Suppressor macrophage treated with lipopolysaccharide for 1 hour (primary cell): ENCODE data around the gene ADGRB3.

Source experiments
- DNase-seq, 3 donors: peaks; one replicate each; pipeline ENCODE4 v3.0.0-alpha.2; 2020 to 2022

ADGRB3 gene

DNA sequence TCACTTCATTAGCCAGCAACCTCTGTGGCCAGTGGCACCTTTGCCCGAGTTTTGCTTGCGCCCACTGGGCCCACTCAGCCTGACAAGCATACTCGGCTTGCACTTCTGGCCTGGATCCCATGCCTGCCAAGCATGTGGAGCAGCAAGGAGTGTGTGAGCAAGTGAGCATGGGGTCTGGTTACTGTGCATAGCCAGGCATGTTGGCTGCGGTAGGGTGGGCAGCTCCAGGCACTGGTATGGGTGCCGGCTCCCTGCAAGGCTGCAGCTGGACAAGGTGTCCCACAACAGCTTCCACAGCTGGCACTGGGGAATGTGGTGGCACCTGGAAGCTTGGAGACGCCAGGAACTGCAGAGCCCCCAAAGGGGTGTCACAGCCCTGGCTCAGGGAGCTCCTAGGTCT lies 510.0 kb downstream of the ADGRB3 start:
- no peak for DNase-seq

GRCh38 chr6:69146385-69146784 lies 511.3 kb downstream of the ADGRB3 start:
- DNase-seq: no peak

DNA sequence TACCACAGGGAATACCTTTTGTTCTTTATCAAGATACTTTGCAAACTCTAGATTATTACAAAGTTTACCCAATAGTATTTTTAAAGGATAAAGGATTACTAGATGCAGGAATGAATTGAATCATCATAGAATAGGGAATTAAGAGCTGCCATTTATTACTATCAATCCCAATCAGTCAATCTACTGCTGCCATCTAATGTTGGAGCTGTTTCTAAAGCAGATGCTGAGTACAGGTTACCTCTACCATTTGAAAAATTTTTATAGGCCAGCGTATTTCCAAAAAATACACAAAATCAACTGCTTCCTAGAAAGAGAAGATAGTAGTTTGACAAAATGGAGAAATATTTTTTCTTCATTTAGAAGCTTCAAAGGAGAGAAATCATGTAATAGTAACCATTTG lies 520.4 kb downstream of the ADGRB3 start:
- DNase-seq: no peak

- DNase-seq: no peak
Observed at GRCh38 chr6:69162811-69163210, 527.7 kb downstream of the ADGRB3 start.

- DNase-seq: no peak
Observed at GRCh38 chr6:69164564-69165229, 529.6 kb downstream of the ADGRB3 start.

GRCh38 chr6:69179681-69180080 lies 544.6 kb downstream of the ADGRB3 start:
- DNase-seq: no peak

DNA sequence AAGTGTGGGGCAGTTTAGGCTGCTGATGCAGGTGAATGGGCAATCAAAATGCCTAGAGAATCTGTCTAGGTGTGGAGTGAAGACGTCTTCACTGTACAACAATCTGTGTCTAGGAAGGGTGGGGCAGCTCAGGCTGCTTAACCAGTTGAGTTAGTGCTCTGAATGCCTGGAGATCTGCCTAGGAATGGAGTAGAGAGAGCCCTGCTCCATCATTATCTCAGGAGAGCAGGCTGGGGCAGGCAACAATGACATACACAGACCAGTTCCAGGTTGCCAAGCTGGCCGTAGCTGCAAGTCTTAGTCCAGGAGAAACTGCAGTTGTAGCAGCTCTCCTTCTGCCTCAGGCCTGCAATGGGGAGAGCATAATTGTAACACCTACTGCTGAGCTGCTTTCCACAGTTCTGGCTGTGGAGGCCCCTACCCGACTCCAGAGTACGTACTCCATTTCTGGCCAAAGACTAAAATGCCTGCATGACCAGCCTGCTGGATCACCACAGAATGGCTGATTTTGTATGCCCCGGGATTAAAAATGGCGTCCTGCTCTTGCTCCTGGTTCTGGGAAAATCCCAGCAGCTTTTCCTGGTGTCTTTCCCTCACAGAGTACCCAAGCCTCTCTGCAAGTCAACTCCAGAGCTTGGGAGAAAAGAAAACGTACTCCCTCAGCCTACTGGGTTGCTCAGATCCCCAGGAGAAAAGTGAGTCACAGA lies 545.4 kb downstream of the ADGRB3 start:
- DNase-seq: no peak

DNA sequence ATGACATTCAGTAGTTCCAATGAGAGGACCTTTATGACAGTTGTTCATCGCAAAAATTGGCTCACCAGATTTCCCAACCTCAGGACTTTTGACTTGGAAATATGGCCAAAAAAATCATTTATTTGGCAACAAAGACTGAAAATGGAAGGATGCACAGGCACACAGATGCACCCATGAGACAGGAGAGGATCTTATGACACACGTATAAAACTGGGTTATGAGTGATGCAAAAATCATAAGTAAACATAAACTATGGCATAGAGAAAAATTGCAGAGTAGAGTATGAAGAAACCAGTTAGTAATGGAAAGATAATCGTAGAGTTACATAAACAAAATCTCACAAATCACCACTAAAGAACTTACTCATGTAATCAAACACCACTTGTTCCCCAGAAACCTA lies 546.9 kb downstream of the ADGRB3 start:
- no peak for DNase-seq

GRCh38 chr6:69185276-69185675 lies 550.2 kb downstream of the ADGRB3 start:
- DNase-seq: no peak

GRCh38 chr6:69202768-69203167 lies 567.7 kb downstream of the ADGRB3 start:
- DNase-seq: no peak

GRCh38 chr6:69216127-69216526 lies 581.0 kb downstream of the ADGRB3 start:
- DNase-seq: no peak

DNA sequence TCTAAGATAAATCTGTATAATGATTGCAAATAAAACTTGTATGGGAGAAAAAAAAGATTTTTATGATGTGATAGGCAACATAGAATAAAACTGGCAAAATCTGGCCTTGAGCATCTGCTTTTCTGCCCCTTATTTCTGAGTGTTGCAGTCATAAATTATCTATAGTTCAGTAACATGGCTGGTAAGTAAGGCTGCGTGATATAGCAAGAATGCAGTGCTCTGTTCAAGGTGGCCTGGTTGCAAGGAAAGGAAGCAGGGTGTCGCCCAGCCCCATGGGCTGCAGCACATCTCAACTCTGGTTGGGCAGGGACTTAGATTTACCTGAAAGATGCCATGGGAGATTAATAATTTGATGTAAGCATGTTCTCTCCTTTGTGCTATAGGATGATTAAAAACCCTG lies 582.3 kb downstream of the ADGRB3 start:
- DNase-seq: no peak

DNA sequence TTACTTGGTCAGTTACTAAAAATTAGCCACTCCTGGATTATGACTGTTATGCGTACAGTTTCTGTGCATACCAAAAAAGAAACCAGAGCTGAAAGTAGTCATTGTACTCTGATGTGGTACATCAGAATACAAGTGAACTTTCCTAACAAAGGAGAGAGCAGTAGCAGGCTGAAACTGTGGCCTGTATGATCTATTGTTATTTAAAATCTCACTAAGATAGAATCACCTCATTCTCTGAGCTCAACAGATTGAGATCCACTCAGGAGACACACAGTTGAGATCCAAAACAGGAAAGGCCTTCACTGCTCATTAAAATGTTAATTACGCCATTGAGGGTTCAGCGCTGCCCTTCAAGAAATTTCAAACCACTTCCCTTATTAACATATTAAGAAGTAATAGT lies 585.3 kb downstream of the ADGRB3 start:
- no peak for DNase-seq

DNA sequence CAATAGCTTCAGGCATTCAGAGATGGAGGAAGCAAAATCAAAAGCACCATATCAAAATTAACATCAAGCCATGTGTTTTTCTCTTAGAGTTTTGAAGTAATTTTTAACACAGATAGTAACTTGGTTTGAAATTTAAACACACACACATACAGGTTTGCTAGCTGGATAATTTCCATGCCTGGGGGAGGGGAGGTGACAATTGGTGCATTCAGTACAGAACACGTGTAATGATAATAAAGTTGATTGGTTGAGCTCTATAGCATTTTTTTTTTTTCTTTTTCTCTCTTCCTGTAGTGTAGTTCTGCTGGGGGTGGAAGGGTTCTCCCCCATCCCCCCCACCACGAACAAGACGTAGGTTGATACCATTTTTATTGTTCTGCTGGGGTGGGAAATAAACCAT lies 596.9 kb downstream of the ADGRB3 start:
- DNase-seq: no peak

GRCh38 chr6:69232496-69232895 lies 597.4 kb downstream of the ADGRB3 start:
- DNase-seq: no peak

DNA sequence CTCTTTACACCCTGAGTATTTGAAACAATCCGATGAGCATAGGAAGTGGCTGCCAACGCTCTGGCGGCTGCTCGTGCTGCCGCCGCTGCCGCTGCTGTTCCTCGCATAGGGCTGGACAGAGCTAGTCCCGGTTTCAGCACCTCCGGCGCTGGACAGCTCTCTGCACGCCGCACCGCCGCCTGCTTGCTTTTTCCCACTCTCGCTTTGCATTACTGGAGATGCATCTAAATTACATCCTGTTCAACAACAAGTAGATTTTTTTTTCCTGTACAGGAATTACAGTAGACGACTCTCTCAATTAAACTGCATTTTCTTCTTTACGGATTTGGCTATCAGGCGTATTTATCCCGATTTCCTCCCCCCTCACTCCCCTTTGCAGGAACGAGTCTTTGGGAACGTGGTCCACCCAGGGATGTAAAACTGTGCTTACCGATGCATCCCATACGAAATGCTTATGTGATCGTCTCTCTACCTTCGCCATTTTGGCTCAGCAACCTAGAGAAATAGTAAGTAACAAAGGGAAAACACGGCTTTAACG lies 597.9 kb downstream of the ADGRB3 start:
- DNase-seq: peak; percentile 53 to 77 (median 60)

DNA sequence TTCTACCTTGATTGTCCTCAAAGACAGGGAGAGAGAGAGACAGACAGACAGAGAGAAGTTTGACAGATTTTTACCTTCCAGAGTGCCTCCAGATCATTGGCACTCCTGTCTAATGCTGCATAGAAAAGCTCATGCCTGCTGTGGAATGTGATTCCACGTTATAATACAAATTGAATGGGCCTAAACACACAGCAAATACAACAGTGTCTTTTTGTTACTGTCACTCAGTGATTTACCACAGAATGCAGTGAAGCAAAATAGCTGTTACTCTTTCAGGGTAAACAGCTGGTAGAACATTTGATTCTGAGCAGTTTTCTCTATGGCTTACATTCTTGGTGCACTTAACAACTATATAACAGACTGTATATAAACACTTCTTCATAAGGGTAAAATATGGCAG lies 603.0 kb downstream of the ADGRB3 start:
- DNase-seq: no peak

- no peak for DNase-seq
Observed at GRCh38 chr6:69246983-69247382, 611.9 kb downstream of the ADGRB3 start.

DNA sequence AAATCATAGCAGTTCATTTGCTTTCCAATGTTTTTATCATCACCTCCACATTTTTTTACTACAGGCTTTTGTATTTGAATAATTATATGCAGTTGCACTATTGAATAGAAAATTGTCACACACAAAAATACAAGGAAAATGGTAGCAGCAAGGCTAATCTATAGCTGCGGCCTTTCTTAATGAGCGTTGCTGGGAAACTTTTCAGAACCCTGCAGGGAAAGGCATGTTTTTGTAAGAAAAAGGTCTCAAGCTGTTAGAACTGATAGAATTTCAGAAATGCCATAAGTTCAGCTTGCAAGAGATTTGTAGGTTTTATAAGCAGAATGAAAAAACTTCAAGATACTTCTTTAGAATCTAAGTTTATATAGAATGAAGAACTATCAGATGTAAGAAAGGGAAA lies 625.9 kb downstream of the ADGRB3 start:
- DNase-seq: no peak

DNA sequence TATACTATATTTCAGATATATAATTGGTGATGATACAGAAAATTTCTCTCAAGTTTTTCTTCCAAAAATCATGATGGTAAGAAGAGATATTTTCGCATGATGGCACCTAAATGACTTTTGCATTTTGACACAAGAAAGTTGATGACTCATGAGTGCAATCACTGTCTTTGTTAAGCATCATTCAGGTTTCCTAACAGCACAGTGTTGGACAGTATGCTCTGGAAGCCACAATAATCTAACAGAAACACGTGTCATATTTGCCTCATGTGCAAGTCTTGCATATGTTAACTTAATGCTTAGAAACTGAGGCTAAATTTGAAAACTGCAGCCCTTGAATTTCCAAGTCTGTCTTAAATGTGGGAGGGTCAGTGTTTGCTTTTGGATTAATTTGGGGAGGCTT lies 628.2 kb downstream of the ADGRB3 start:
- no peak for DNase-seq

DNA sequence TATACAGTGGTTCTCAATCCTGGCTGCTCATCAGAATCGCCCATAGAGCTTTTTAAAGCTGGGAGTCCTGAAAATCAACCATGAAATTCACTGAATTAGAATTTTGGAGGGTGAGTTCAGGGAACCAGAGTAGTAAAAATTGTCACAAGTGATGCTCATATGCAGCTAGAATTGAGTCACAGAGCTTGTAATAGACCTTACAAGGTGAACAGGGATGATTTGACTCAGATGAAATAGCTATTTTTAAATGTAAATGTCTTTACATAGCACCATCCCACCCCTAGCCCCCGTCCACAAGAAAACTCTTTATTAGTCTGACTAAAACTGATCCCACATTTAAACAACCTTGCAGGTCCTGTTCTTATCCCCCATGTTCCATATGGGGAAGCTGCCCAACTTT lies 630.0 kb downstream of the ADGRB3 start:
- DNase-seq: no peak

DNA sequence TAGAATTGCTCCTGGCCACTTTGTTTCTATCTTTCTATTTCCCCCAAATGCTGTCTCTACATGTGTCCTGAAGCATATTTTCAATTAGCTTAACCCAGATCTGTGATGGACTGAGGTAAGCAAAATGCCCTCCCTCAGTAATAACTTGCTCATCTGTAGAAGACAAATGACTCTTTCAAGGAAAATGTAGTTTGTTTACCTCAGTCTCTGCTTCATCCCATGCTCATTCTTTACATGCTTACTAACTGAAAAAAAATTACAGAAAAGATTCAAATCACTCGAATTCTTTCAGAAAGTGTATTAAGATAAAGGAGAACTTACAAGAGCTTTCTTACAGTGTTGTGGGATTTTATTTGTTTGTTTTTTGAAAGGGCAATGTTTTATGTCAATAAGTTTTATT lies 630.6 kb downstream of the ADGRB3 start:
- no peak for DNase-seq

GRCh38 chr6:69276204-69276603 lies 641.1 kb downstream of the ADGRB3 start:
- no peak for DNase-seq

- DNase-seq: no peak
Observed at GRCh38 chr6:69279805-69280204, 644.7 kb downstream of the ADGRB3 start.

- DNase-seq: no peak
Observed at GRCh38 chr6:69280858-69281257, 645.8 kb downstream of the ADGRB3 start.
